IPS-NIHi11 (cell line): ENCODE measurements around the gene ADORA2A.

ENCODE experiments used
- DNase-seq: peaks from one replicate; pipeline ENCODE4 v3.0.0; 2012; ENCODE audit warnings: mixed read lengths, low spot score

Gene ADORA2A

DNA sequence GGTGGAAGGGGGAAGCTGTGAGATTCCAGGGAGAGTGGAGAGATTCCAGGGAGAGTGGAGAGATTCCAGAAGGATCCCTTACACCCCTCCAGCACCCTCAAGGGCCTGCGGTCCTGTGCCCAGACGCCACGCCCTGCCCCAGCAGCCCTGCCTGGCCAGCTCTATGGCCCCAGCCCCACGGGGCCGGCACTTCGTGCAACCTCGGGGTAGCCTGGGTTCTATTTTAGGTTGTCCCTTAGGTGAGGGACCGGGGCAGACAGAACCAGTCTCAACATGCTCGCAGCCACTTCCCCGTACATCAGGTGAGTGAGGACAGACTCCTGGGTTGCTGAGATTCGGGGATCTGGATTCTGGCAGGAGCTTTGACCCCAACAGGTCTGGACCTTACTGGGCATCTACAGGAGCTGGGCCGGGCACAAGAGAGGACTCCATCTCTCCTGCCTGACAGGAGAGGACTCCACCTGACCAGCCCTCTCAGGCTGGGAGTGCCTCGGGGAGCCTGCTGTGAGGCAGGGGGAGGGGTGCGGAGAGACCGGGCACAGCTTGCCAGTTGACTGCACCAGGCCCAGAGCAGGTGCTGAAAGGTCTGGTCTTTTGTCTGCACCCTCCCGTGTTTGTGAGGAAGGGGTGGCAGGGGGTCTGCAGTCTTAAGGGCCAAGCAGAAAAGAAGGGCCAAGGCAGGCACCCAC is 8.5 kb upstream of the ADORA2A start:
- DNase-seq = no peak

DNA sequence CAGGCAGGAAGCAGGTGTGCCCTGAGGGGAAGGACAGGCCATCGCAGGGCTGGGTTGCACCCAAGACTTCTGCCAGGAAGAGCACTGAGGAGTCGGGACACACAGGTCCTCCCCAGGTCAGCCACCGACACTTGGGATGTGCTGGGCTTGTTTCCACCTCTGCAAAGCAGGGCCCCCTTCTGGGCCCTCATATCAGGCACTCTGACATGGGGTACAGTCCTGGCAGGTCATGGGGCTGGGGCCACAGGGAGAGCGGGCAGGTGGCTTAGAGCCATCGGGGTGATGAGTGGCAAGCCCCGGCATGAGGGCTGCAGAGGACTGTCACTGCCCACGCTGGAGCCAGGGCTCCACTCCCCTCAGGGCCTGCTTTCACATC is 7.9 kb upstream of the ADORA2A start:
- no peak for DNase-seq

DNA sequence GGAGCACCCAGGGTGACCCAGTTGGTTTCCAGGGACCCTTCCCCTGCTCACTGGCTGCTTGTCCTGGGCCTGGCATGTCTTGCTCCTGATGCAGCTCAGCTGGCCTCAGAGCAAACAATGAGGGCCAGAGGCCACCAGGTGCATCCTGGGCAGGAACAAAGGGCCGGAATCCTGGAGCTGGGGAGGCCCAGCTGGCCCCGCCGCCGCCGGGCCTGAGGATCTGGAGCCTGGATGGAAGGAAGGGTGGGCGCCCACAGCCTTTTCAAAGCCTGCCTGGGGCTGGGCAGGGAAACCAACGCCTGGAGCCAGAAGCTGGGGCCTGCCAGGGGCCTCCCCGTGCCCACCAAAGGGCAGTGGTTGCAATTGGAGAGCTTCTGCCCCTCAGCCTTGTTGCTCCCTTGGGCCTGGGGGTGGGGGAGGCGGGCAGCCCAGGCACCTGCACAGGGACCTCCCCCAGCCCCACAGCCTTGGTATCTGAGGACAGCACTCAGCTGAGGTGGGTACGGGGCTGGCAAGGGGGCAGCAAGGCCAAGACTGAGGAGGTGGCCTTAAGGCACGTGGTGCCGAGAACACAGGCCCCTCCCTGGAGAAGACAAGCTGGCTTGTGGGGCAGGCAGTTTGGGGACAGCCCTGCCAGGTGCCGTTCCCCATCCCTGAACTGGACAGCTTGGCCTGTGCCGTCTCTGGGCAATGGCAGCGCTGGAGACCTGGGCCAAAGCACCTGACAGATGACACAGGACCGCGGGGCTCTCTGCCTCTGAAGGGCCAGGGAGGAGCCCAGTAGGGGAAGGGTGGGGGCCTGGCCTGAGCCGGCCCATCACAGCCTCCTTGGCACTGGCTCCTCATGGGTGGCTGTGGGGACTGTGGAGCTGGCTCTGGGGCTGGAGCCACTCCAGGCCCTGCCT is 7.1 kb upstream of the ADORA2A start:
- no peak for DNase-seq

DNA sequence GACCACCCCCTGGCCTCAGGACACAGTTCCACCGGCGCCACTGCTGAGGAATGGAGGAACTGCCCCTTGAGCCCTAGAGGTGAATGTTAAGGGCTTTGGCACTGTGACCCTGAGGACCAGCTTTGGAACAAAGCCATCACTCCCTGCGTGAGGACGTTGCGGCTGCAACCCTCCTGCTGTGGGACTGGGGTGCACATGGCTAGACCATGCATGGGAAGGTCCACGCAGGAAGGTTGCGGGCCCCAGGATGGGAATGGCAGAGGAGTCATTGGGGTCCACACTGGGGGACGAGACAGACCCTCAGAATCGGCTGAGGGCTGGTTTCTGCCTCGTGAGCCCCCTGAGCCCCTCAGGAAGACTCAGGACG is 6.4 kb upstream of the ADORA2A start:
- no peak for DNase-seq

DNA sequence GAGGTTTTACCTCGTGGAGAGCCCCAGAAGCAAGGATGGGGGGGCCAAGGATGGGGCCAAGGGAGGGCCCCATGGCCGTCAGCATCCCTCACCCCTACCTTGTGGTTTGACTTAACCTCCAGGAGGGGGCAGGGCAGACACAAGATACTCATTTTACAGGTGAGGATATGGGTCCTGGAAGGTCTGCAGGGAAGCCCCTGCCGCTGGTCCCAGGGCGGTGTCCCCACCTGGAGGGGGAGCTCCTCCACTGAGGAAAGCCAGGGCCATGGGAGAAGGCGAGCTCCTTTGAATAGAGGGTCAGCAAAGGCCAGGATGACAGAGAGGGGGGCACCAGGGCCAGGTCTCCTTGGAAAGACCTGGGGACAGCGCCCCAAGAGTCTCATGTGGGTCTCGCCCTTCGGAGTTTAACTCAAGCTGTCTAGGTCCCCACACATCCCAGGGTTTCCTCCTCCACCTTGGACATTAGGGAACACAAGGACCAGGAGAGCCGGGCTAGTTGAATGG is 5.9 kb upstream of the ADORA2A start:
- peak; percentile 83 for DNase-seq

DNA sequence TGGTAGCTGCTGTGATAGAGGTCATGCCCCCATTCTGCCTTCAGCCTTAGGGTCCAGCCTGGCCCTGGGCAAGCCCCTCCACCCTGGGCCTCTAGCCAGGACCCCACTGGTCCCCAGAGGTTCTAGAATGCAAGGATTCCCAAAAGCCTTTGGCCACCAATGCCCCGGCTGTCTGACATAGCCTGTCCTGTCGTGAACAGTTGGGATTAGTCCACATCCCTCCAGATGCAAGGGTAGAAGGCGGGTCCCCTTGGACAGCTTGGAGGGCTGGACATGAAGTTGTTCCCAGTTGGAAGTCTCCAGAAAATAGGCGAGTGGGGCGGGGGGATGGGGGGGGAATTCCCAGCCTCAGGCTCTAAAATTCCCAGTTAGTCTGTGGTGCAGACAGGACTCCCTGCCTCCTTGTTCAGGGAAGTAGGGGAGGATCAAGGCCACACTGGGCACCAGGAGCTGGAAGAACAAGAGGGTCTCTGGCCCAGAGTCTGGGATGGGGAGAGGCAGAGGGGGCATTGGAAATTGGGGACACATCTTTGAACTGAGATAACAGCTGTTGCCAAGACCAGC is 5.2 kb upstream of the ADORA2A start:
- no peak for DNase-seq

DNA sequence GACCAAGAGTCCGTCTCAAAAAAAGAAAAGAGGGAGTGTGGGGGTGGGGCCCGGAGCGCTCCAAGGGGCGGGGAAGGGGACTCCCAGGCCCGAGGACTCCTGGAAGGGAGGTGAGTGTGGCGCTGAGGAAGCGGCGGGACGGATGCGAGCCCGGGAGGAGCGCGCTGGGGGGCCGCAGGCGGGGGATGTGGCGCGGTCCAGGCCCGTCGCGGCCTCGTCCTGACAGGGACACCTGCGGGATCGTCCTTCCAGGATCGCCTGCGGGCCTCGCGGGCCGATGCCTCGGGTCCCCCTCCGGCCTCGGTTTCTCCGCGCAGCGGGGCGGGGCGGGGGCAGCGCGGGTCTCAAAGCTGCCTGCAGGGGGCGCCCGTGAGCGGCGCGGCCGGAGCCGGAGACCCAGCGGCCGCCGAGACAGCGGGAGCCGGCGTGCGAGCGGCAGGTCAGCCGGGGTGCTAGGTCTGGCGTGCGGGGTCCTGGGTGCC is 3.8 kb upstream of the ADORA2A start:
- peak; percentile 93 for DNase-seq

DNA sequence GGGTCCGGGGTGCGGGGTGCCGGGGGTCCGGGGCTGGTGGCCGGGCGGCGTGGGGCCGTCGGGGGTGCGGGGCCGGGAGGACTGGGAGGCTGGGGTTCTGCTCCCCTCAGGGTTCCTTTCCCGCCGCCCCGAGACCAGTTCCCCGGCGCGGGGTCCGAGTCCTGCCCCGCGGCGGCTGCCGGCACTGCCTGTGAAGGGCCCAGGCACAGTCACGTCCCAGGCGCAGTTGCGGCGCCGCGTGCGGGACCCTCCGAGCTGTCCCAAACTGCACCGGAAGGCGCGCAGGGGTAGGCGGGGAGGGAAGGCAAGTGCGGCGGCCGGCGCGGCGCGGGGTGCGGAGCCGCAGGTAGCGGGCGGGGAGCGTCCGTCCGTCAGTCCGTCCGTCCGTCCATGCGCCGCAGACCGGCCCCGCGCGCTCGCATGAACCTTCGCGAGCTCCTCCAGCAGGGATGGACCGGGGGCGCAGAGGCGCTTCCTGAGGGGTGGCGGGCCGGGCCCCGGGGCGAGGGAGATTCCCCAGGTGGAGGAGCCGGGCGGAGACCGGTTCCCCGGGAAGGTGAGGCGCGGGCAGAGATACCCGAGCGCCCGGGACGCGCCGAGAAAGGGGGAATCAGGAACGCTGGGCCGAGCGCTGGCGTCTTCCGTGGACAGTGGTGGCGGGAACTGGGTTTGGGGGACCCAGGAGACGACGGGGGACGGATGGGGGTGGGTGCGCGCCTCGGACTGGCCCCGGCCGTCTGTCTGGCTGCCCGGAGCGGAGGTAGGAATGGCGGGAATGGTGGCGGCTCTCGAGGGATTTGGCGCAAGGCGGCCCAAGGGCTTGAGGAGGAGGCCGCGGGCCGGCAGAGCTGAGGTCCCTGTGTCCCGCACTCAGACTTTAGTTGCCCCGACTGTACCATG is 3.1 kb upstream of the ADORA2A start:
- peak; percentile 65 for DNase-seq

DNA sequence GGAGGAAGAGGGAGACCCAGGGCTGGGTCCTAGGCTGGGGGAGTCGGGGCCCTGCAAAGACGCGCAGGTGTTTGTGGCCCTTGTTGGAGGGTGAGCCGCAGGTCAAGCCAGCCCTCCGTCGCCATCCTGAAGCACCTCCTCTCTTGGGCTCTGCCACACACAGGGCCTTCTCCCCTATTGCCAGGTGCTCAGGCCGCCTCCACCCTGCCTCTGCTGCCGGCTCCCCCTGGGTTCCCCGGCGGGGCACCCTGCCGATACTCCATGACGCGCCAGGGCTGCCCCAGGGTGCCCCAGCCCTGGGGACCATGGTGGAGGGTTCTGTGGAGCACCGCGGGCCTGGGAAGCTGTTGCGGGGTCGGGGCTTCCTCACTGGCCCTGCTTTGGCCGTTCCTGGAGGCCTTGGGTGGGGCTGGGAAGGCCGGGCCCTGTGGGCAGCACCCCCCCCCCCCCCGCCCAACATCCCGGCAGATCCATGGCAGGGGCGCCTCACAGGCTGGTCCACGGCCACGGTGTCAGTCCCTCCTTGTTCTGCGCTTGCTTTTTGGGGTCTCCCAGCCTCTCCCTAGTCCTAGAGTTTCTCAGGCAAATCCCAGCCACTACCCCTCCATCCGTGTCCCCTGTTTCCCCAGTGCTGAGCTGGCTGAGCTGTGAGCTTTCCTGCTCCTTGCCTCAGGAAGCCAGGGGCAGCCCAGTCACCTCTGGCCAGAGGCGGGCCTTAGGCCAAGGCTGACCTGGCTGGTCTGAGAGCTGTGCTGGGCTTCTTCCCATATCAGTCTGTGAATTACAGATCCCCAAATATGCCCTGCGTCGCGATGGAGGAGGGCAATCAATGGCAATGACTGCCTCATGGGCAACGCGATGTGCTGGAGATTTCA is 2.3 kb upstream of the ADORA2A start:
- DNase-seq = no peak

DNA sequence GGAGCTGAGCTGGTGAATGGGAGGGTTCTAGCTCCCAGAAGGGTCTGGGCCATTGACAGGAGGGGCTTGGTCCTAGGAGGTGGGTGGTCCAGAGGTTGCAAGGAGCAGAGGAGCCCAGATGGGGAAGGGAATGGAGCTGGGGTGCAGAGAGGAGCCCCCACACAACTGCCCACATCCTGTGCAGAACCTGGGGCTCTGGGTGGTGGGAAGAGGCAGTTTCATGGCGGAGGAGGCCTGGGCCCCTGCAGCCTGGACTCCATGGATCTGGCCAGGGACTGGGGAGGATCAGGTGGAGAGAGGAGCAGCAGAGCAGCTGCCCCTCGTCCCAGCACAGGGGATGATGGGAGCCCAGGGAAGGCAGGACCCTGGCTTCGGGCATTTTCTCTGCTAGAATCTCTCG is 963 bp upstream of the ADORA2A start:
- DNase-seq = no peak

DNA sequence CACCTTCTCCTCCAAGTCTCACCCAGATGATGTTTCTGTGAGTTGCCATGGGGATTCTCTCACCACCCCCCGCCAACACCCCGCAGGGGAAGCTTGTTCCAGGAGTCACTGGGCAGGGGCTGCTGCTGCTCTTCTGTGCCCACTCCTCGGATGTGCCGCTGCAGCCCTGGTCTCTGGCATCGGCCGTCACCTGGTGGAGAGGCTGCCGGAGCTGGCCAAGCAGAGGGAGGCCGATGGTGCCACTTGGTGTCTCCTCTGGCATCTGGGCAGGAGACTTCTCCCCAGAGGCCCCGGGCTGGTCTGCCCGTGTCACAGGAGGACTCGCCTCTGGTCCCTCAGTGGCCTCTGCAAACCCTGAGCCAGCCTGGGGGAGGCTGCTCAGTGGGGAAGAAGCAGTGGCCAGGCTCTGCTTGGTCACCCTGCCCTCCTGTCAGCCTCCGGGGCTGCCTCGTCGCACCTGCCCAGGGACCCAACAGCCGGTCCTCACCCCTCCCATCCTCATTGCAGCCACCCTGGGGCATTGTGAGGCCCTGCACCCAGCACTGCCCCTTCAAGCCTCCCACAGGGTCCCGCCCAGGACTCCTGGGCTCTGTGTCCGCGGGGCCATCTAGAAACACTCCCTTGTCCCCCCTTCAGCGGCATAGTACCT is 424 bp upstream of the ADORA2A start:
- no peak for DNase-seq

DNA sequence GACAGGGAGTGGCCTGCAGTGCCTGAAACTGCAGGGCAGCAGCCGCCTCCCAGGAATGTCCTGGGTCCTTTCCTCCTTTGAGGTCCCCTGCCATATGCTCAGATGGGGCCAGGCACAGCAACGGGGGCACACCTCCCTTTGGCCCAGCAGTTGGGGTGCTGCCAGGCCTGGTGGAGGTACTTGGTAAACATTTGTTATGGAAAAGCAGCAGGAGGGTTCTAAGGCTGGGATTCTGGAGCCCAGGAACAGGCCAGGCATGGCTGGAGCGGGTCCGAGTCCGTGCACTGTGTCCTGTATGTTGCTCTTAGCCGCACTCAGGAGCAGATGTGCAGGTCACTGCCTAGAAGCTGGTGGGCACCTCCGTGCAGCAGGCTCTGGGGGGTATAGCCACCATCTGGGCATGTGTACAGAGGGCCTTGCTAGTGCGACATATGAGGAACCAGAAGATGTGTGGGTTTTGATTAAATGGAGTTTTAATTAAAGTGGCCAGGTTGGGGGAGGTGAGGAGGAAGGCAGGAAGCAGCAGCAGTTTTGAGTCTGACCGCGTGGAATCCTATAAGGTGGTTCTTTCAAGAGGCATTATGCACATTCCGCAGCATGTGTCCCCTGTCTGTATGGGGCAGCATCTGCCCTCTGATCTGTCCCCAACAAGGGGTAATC is 1.5 kb downstream of the ADORA2A start:
- no peak for DNase-seq

DNA sequence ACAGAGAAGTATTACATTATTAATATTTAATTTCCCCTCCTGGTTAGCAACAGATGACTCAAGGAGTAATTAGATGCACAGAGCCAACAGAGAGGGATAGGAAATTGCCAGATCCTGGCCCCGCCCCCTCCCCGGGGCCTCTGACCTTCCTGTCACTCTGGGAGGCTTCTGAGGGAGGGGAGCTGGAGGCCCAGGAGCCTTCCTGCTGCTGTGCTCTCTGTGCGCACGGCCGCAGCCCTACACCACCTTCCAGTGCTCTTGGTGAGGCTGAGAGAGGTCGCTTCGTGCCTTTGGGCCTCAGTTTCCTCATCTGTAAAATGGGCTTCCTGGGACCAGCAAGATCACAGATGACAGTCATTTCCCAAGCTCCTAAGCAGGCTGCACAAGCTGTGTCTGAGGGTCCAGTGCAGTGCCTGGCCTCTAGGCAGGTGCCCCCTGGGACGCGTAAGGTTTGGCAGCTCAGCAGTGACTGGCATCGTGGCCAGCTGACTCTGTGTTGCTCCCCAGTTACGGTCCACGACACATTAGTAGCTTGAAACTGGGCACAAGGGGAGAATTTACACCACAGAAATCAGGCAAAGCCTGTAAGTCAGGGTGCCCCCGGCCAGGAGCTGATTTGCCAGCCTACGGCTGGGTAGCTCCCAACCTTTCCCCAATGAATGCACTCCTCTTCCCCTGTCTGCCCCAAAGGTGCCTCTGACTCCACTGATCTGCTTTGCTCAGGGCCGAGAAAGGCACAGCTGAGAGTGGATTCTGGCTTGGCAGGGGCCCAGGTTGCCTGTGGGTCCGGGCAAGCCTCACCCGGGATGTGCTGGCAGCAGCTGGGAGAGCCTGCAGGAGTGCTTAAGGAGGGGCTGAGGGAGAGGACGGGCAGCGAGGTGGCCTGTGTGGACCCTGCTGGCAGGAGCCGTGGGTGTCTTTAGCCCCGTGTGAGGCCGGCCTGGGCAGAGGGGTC is 2.3 kb downstream of the ADORA2A start:
- peak; percentile 60 for DNase-seq

DNA sequence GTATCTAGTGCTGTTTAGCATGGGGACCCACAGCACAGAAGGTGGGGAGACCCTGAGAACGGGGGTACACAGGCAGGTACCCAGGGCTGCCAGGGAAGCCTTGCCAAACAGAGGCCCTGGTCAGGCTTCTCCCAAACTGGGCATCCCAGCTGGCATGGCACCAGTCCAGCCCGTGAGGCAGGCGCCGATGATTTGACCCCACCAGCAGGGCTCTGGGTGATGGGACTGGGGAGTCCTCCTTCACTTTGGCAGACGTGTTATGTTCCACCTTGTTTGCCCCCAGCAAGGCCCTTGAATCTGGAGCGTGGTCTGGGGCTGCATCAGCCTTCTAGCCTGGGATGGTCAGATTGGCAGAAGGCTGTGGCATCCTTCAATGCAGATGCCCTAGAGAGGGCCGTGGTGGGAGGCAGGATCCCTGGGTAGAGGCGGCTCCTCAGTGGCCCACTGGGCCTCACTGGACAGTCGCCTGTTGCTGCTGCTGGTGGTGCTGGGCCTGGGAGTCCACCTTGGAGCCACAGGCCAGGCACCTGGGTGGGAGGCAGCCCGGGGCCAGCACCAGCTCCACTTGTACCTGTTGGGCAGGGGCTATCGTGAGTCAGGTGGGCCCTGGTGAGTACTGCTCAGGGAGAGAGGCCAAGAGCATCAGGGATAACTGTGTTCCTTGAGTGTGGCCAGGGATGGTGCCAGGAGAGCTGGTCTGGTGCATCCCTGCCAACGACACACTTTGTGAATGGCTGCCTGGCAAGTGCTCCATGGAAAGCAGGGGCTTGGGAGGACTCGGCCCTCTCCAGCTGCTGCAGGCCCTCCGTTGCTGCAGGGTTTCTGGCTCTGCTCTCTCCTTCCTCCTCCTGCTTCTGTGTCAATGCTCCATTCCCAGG is 3.3 kb downstream of the ADORA2A start:
- no peak for DNase-seq

DNA sequence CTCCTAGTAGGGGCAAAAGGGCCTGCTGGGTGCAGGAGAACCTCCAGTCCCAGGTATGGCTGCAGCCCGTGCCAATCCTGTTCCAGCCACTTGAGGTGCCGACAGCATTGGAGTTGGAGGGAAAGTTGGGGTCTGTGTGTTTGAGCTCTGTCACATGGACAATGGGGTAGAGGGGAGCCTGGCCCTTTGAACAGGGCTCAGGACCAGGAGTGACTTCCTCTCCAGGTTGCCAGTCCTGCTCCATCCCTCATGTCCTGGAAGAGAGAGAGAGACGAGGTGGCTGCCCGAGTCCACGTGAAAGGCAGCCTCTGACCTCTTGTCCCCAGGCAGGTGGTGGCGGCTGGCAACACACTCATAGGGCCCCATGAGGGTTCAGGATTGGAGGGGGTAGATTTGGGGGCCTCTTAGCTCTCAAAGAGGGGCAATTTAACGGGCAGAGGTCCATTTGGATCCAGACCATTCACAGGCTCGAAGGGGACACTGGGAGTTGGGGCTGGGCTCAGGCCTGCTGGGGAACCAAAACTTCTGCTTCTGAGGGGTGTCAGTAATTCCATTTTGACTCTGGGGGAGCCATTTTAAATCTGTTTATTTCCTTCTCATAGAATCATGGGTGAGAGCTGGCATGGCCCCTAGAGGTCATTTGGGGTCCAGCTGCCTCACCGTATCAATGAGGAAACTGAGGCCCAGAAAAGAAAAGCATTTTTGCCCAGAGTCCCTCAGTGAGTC is 4.1 kb downstream of the ADORA2A start:
- no peak for DNase-seq

DNA sequence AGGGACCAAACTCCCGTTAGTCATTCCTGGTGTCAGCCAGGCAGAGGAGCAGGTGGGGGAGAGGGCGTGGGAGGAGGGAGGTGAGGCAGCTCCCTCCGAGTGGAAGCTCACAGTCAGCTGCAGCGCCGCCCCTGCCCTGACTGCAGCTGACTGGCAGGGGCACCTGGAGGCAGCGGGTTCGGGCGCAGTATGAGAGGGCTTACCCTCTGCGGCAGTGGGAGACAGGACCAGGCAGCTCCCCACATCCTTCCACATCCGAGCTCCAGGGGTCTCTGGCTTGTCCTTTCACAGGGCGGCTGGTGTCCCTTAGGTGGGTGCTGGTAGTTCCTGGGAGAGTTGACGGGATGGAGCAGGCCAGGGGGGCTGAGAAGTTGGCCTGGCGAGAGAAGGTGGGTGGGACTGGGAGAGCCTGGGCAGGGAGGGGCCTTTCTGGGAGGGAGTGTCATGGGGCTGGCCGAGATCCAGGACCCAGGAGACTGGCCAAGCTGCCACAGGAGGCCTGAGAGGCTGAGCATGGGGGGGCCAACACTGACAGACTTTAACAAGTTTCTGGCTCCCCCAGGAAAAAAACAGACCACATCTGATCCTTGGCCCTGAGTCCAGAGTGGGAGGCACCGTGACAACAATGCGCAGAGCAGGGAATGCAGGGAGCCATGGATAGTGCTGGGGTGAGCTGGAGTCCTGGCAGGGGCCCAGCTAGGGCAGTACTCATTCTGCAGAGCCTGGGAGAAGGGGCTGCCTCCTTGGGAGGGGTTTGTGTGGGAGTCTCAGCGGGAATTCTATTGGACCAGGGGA is 4.9 kb downstream of the ADORA2A start:
- DNase-seq = no peak
